ENCODE results near the gene RRP9.
A peak's percentile ranks its signal among the peaks of the same experiment; 100 is the strongest.

RRP9 gene

DNA sequence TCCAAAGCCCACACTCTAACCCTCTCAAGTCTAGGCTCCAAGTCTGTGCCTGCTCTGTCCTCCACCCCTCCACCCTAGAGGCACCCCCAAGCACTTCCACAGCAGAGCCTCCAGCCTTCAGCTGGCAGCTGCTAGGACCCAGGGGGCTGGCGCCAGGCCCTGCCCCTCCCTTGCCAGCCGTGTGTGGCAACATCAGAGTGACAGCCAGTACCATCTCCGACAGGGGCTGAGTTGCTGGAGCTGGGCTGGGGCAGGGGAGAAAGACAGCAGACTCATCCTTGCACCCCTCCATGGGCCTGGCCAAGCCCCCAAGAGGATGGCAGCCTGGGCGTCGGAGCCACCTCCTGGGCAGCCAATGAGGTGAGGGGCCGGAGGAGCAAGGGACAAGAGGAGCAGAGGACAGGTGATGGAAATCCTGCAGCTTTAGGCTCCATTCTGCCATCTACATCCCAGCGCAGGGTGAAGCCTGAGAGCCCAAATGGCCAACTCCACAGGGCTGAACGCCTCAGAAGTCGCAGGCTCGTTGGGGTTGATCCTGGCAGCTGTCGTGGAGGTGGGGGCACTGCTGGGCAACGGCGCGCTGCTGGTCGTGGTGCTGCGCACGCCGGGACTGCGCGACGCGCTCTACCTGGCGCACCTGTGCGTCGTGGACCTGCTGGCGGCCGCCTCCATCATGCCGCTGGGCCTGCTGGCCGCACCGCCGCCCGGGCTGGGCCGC lies 13.6 kb upstream of the RRP9 start, which contains the start of gene GPR62:
GPR62 (plus strand) TSS at position 207 of the 718 bp plus-strand sequence; CDS start at position 479, 272 bp downstream.
- no peak for DNase-seq

DNA sequence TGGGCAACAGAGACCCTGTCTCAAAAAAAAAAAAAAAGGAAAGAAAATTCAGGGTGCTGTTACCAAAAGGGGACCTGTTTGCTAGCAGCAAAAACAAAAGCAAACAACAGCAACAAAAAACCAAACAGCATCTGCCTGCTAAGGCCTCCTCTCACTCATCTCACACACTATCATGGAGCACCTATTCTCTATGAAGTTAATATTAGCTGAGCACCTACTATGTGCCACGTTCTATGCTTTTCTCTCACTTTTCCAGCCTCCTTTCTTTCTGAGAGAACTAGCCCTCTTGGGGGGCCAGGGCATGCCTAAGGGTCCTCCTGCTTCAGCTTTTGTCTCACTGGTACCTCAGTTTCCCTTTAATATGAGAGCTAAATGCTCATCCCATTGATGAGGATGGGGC lies 13.0 kb upstream of the RRP9 start:
- no peak for DNase-seq

DNA sequence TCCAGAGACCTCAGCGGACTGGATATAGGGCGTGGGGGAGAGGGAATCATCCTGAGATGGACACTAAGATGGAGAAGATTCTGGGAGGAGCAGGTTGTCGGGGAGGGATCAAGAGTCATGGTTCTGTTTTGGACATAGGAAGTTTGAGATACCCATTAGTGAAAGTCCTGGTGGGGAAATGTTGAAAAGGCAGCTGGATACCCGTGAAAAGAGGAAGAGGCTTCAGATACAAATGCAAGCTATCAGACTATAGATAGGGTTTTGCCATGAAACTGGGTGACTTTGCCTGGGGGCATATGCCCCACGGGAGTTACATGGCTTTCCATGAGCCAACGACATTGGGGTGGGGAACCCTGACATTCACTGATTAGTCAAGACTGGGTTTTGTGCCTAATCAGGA lies 12.4 kb upstream of the RRP9 start:
- no peak for DNase-seq

DNA sequence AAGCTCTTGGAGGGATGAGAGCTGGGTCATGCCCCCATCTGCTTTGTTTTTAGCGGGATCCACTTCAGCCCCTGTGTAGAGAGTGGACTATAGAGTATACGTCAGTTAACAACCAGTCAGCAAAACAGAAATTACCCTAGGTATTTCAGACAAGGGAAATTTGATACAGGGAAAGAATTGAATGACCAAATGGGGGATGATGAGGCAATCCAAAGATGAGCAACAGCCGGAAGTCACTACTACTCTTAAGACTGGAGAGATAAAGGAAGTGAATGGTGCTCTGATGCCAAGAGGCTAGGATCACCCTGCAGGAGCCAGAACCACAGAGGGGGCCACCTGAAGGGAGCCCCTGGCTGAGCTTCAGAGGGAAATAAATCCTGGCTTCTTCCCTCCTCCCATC lies 11.7 kb upstream of the RRP9 start:
- DNase-seq = no peak

DNA sequence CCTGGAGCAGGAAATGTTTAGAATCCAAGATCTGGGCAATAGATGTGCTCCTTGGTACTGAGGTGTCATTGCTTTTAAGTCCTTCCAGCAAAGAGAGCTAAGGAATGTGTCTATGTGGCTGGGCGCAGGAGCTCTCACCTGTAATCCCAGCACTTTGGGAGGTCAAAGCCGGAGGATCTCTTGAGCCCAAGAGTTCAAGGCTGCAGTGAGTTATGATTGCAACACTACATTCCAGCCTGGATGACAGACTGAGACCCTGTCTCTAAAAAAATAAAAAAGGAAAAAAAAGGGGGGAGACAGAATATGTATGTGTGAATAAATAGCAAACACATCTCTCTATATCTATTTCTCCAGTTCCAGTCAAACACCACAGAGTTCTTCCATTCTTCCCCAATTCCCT lies 9.2 kb upstream of the RRP9 start:
- DNase-seq = no peak

DNA sequence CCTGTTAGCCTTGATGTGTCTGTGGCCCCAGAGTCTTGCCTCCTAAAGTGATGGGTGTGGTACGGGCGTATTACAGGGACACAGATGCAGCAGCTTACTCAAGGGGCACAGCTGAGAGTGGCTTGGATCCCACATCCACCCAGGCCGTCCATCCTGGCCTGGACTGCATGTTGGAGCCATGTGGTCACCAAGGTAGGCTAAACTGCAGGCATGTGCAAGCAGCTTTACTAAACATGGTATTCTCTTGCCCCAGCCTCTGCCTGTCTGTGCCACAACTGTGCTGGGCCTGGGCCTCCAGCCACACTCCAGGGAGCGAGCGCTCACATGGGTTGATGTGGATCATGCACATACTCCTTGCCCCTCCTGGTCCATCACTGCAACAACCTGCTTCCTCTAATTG lies 7.4 kb upstream of the RRP9 start:
- no peak for DNase-seq

DNA sequence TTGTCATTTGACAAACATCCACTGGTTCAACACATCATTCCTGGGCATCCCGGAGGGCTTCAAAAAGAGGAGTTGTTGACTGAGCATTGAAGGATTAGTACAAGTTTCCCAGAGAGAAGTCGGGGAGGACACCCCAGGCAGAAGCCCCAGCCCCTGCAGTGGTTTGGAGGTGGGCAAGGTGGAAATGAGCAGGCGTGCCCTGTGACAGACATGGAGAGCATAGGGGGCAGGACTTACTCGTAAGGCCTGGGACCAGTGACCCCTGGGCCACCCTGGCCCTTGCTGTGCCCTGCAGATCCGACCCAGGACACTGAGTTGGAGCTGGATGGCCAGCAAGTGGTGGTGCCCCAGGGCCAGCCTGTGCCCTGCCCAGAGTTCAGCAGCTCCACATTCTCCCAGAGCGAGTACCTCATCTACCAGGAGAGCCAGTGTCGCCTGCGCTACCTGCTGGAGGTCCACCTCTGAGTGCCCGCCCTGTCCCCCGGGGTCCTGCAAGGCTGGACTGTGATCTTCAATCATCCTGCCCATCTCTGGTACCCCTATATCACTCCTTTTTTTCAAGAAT lies 6.4 kb upstream of the RRP9 start:
- no peak for DNase-seq

DNA sequence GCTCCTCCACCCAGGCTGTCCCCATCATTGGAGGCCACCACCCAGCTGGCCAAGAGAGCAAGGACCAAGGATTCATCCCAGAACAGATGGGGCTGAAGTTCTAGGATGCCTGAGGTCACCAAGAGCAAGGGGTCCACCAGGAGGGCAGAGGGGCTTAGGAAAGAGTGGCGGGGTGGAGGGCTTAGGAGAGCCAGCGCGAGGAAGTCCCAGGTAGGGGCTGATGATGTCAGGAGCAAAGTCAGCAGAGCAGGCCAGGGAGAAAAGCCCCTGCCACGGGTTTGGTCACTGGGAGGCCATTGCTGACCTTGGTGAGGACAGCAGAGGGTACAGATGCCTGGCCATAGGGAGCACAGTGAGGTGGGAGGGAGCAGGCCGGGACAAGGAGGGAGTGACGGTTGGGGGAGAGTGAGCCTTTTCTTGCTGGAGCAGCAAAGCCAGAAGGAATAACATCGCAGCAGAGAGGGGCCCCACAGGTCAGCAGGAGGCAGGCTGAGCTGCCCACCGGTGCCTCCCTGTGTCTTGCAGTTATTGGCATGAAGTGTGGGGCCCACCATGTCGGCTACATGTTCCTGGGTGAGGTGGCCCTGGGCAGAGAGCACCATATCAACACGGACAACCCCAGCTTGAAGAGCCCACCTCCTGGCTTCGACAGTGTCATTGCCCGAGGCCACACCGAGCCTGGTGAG lies 5.7 kb upstream of the RRP9 start:
- no peak for DNase-seq

DNA sequence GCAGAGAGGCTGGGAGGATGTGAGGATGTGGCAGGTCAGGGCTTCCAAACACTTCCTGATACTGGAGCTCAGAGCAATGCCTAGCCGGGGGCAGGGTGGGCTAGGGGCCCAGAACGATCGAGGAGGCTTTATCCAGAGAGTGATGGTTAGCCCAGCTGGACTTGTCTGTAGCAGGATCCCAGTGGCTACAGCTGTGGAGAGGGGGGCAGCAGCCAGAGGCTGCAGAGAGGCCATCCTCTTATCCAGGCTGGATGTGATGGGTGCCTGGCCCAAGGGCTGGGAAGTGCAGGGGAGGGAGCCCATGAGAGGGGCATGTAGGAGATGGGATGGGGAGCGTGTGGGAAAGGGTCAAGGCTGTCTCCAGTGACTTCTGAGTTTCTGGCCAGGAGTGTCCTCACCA lies 5.1 kb upstream of the RRP9 start:
- DNase-seq = no peak

DNA sequence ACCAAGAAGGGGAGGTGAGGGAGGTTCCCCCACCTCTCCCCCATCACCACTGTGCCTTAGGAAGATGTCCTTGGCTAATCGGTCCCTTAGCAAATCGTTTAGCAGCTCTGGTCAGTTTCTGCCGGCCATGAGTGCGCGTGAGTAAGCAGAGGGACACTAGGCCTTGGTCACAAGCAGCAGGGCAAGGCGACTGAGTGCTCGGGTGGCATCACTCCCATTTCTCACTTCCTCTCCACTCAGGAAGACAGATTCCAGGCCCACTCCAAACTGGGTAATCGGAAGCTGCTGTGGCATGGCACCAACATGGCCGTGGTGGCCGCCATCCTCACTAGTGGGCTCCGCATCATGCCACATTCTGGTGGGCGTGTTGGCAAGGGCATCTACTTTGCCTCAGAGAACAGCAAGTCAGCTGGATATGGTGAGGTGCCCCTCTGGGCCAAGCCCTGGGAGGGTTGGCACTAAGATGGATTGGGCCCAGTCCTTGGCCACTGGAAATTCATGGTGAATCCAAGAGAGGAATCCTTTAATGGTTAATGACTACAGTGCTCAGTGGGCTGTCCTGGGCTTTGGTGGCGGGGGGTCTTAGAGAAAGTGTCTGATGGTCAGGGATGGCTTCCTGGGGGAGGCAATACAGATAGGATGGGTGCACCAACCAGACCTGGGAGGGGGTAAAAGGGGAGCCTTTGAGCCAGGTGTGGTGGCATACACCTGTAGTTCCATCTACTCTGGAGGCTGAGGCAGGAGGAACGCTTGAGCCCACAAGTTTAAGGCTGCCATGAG lies 4.4 kb upstream of the RRP9 start:
- DNase-seq = no peak

DNA sequence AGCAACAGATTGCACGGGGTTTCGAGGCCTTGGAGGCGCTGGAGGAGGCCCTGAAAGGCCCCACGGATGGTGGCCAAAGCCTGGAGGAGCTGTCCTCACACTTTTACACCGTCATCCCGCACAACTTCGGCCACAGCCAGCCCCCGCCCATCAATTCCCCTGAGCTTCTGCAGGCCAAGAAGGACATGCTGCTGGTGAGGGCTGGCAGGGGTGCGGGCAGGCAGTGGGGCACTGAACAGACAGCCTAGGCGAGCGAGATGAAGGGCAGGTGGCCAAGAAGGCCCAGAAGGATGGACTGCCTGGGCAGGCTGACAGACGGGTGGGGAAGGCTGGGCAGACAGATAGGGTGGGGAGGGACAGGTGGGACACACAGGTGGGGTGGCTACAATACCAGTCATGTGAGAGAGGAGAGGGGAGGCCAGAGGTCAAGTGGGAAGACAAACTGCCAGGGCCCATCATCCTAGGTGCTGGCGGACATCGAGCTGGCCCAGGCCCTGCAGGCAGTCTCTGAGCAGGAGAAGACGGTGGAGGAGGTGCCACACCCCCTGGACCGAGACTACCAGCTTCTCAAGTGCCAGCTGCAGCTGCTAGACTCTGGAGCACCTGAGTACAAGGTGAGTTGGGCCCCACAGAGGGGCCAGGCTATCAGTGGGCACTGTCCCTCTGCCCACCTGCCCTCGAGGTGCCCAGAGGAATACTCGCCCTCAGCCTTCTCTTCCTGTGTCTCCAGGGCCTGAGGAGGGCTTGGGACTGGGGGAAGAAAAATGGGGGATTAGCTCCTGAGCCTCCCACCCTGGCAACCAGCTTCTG lies 3.5 kb upstream of the RRP9 start:
- no peak for DNase-seq

DNA sequence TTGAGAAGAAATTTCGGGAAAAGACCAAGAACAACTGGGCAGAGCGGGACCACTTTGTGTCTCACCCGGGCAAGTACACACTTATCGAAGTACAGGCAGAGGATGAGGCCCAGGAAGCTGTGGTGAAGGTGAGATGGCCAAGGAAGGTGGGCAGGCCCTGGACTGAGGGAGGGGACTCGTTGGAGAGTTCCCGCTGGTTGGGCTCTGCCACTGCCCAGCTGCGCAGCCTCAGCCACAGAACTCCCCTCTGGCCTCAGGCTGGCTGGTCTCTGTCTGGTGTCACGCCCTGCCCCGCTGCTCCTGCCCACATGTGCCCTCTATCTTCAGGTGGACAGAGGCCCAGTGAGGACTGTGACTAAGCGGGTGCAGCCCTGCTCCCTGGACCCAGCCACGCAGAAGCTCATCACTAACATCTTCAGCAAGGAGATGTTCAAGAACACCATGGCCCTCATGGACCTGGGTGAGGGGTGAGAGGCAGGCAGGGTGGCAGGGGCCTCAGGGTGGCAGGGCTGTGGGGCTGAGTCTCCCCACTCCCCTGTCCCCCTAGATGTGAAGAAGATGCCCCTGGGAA lies 2.8 kb upstream of the RRP9 start:
- no peak for DNase-seq

DNA sequence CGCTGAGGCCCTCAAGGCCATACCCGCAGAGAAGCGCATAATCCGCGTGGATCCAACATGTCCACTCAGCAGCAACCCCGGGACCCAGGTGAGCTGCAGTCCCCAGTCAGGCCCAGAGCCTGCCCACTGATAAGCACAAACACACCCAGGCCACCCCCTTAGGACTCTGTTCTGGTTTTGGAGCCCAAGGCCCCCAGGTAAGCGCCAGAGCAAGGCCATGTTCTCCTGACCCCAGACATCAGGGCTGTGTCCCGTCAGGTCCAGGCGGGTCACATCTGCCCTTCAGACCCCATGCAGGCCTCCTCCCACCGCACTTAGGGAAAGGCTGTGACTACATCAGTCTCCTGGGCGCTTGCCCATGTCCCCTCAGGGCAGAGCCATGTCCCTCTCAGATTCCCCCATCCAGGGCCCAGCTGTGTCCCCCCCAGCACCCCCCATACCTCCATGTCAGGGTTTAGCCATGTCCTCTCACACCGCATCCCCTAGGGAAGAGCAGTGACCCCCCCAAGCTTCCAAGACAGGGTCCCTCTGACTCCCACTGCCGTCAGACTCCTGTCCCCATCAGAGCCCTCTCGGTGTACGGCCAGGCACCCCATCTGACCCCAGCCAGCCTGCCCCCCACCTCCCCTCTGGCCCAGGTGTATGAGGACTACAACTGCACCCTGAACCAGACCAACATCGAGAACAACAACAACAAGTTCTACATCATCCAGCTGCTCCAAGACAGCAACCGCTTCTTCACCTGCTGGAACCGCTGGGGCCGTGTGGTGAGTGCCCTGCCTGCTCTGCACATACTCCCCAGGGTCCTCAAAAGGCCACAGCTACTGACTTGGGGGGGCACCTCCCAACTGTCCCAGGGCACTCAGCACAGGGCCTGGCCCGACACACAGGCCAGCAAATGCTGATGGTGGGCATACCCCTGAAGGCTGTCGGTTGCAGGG lies 2.0 kb upstream of the RRP9 start:
- DNase-seq = no peak

DNA sequence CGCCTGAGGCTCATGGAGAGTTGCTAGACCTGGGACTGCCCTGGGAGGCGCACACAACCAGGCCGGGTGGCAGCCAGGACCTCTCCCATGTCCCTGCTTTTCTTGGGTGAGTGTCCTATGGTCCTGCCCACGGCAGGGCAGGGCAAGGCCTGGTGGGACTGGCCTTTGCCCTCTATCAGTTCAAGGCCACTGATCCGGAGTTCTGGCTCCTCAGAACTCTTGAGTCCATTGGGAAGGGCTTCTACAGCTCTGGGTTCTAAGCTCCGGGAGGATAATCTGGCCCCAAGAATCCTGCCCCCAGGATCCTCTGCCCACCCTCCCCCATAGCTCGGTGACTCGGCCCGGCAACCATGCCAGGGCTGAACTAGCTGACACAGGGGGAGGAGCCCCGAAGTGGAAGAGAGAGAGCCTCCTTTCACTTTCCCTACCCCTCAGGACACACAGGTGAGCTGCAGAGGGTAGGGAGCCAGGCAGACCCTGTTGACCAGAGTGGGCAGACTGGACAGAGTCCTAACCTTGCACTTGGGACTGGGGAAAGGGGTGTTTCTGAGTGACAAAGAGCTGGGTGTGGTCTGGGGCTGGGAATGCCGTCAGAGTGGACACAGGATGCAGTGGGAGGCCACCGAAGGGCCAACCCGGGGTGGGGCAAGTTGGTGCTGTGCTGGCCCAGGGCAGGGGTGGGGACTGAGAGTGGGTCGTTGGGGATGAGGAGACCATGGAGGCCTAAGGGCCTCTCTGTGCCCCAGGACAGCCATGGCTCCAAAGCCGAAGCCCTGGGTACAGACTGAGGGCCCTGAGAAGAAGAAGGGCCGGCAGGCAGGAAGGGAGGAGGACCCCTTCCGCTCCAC lies 1.1 kb upstream of the RRP9 start:
- peak; percentile 62 for DNase-seq

DNA sequence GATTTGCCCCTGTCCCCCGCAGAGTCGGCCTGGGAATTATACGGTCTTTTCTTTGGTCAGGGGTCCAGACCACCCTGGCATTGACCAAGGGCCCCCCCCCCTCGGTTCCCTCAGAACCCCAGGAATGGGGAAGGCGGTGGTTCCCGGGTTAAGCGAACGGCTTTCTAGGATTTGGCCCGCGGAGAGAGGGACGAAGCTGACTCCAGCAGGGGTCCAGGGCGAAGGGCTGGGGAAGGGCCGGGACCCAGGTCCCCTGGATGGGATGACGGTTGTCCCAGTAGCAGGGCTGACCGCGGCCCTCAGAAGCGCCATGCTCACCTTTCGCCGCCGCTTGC lies 274 bp downstream of the RRP9 start:
- no peak for DNase-seq

DNA sequence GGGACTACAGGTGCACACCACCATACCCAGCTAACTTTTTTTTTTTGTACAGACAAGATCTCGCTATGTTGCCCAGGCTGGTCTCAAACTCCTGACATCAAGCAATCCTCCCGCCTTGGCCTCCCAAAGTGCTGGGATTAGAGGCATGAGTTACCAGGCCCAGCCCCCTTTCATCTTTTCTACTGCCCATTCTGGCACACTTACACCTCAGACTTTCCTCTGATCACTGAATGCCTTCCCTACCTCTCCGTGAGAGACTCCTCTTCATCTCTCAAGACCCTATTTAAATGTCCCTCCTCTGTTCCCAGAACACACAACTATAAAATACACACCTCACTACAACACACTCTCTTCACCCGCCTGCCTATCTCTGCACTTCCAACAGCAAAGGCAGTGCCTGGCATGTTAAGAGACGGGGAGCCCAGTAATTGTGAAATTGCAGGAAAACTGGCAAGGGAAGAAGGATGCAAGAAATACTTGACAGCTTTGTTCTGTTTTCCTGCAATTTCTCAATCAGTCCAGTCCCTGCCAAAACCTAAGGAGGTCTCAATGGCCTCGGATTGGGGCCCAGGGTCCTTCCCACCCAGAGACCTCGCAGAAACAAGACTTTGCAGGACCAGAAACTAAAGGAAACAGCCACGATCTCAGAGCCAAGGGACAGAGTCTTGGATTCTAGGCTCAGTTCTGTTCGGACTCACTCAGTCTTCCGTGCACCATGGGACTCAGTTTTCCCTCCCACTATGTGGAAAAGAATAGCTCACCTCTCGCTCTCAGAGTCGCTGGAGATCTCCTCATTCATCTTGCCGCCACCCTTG lies 849 bp downstream of the RRP9 start:
- DNase-seq = no peak

DNA sequence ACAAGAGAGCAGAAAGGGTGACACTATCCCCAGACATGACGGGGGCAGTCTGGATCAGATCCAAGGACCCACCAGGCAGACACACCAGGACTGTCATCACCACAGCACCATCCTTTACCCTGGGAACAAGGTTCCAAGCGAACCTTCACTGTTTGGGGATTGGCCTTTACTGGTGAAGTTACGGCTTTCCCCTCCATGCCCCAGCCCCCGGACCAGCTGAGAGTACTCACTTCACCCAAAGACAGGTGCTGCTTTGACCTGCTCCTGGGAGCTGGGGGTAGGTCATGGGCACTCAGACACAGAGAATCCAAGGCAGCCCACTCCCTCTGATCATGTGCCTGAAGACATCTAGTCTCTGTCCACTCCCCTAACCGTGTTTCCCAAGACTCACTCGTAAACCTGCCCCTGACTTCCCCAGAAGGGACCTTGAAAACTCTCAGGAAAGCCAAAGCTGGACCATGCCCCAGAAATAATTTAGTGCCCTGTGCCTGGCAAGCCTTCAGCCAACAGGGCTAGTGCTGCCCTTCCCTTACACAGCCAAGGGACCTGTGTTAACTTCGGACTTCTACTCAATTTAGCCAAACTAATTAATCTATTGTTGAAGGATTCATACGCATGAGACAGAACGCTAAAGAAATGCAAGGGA lies 2.8 kb downstream of the RRP9 start:
- DNase-seq = no peak

DNA sequence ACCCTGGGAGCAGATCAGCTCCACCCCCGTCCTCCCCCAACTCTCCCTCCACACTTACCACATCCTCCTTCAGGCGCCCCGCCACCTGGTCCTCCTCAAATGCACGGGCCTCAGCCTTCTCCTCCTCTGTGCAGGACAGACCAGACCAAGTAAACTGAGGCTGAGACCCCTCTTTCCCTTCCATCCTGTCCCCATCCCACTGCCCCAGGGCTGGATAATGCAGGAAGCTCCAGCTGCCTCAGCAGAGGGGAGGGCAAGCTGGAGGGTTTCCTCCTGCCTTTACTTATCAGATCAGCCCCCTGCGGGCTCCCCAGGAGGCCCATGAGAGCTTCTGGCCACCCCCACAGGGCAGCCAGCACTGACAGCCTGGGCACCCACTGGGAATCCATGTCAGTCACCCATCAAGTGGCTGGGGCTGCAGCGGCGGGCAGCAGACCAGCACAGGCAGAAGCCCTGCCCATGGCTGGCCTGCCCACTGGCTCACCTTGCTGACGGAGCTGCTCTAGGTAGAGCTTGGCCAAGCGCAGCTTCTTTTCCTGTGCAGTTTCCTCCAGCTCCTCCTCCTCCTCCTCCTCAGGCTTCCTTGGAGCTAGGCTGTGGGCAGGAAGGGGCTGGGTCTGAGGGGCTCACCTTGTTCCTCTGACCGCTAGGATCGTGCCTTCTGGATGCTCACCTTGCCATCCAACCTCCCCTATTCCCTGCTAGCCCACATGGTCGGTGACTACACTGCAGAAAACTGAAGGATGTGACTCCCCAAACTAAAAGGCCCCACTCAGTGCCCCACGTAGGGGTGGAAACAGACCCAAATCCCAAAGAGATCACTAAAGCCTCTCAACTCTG lies 3.9 kb downstream of the RRP9 start:
- no peak for DNase-seq
